Testis (tissue), 3 donors: ENCODE data around the gene DLG1. TPM values are rescaled to one million over a fixed set of nuclear protein-coding genes. Genes with fewer than 3 reads are reported as not detected.

ENCODE experiments used
- DNase-seq: peaks from one replicate; pipeline ENCODE4 v3.0.0-alpha.2; 2019
- H3K27ac ChIP-seq, 2 donors: fragments of 200-600 bp; sonication (generic); one replicate each; pipeline ENCODE4 v1.5.1; 2019
- H3K27me3 ChIP-seq: fragments of 200-600 bp; sonication (generic); one replicate; pipeline ENCODE4 v1.5.1; 2019
- H3K36me3 ChIP-seq: fragments of 200-600 bp; sonication (generic); one replicate; pipeline ENCODE4 v1.5.1; 2017; ENCODE audit warnings: low read depth; ENCODE audit errors: missing control alignments
- H3K4me1 ChIP-seq: fragments of 200-600 bp; sonication (generic); one replicate; pipeline ENCODE4 v1.5.1; 2019
- H3K4me3 ChIP-seq, 2 donors: fragments of 200-600 bp; sonication (generic); one replicate each; pipeline ENCODE4 v1.5.1; 2017 to 2019
- H3K9me3 ChIP-seq: fragments of 200-600 bp; sonication (generic); one replicate; pipeline ENCODE4 v1.5.1; 2017
- CTCF ChIP-seq, 3 experiments: fragments of 450-650 bp in 2 of 3; fragments of 200-600 bp in 1 of 3; sonication (generic) in 1 of 3; IDR thresholded peaks; one replicate each; pipeline ENCODE4 v1.5.1; 2016 to 2019; ENCODE audit warnings: antibody characterized with exemption in 3 of 3, mild to moderate bottlenecking in 2 of 3, moderate library complexity in 1 of 3
- POLR2A ChIP-seq: fragments of 450-650 bp; IDR thresholded peaks from one replicate; pipeline ENCODE4 v1.6.1; 2017; ENCODE audit warnings: antibody characterized with exemption, mild to moderate bottlenecking, moderate library complexity
- WGBS, 2 donors: methylation state at CpG; one replicate each; pipeline ENCODE4 v1.1.5; 2018; 5-methylcytosine and 5-hydroxymethylcytosine counted together
- intact Hi-C: fragments of 100-400 bp; cut with DNase I; formaldehyde crosslinking; loops from one replicate; pipeline ENCODE4 v1.15.1; 2023; ENCODE audit warnings: low total_unique reads
- polyA plus RNA-seq: library from polyadenylated mRNA; stranded (reverse); fragments of 350-450 nt; fragmentation: Illumina TruSeq; extraction: RNeasy Lipid Tissue Mini Kit (QIAGEN cat#74804); gene quantifications from one replicate; pipeline ENCODE4 v1.2.3, GENCODE V29; 2014; ENCODE audit warnings: low read depth, low replicate concordance; ENCODE audit not compliant: insufficient read depth
- total RNA-seq, 2 donors: library from RNA; depleted of rRNA; stranded (reverse); fragments of >200 nt; gene quantifications; one replicate each; pipeline ENCODE4 v1.2.3, GENCODE V29; 2016

Gene DLG1
- total and polyA plus RNA-seq, 3 donors from 2014 or later, result 37.4 to 99.4 (median 99.3) TPM

GRCh38 chr3:197015790-197016736, 282.3 kb downstream of the DLG1 start:
- 92 to 95% methylated on average over 14 to 28 of the region's 28 CpGs for WGBS, 2 donors
- Histone ChIP-seq H3K4me3 (no peak overlapping the region), H3K36me3 (no peaks in the 10 kb centered on the region), H3K9me3 (no peaks in the 10 kb centered on the region), H3K4me1 (peaks cover under 1% of the 10 kb centered on the region), H3K27ac (no peak overlapping the region), H3K27me3 (no peaks in the 10 kb centered on the region)
- intact Hi-C loops, result no loop called here
- no peak for TF ChIP-seq POLR2A
- TF ChIP-seq CTCF (IDR thresholded peaks at IDR 0.05), result no peak
- DNase-seq, result no peak

GRCh38 chr3:197014942-197015575, 283.4 kb downstream of the DLG1 start:
- intact Hi-C loops, result no loop called here
- Histone ChIP-seq H3K4me3 (no peak overlapping the region), H3K27ac (no peak overlapping the region), H3K9me3 (no peaks in the 10 kb centered on the region), H3K4me1 (peaks cover 2% of the 10 kb centered on the region), H3K36me3 (no peaks in the 10 kb centered on the region), H3K27me3 (no peaks in the 10 kb centered on the region)
- DNase-seq, result no peak
- no peak for TF ChIP-seq CTCF (IDR thresholded peaks at IDR 0.05)
- TF ChIP-seq POLR2A, result no peak
- 91 to 97% methylated on average over 10 to 22 of the region's 22 CpGs for WGBS, 2 donors

- DNase-seq, result no peak
- H3K36me3 ChIP-seq, result no peaks in the 10 kb centered on the region
- intact Hi-C loops, result no loop called here
- H3K4me3 ChIP-seq, result no peak overlapping the region
- H3K27me3 ChIP-seq, result no peaks in the 10 kb centered on the region
- no peak overlapping the region for H3K27ac ChIP-seq
- peaks cover 2% of the 10 kb centered on the region for H3K4me1 ChIP-seq
- 91 to 95% methylated on average over 6 of the region's 6 CpGs for WGBS, 2 donors
- no peaks in the 10 kb centered on the region for H3K9me3 ChIP-seq
- no peak for TF ChIP-seq CTCF (IDR thresholded peaks at IDR 0.05)
- no peak for TF ChIP-seq POLR2A
Measured at GRCh38 chr3:197014024-197014423, 284.4 kb downstream of the DLG1 start.

GRCh38 chr3:197012540-197012883, 285.9 kb downstream of the DLG1 start:
- Histone ChIP-seq H3K4me1 (peaks cover 2% of the 10 kb centered on the region), H3K36me3 (no peaks in the 10 kb centered on the region), H3K27ac (no peak overlapping the region), H3K27me3 (no peaks in the 10 kb centered on the region), H3K4me3 (no peak overlapping the region), H3K9me3 (no peaks in the 10 kb centered on the region)
- intact Hi-C loops, result no loop called here
- WGBS, 2 donors, result 83 to 86% methylated on average over 7 of the region's 7 CpGs
- no peak for DNase-seq
- TF ChIP-seq CTCF (IDR thresholded peaks at IDR 0.05), result no peak
- no peak for TF ChIP-seq POLR2A
